Measurements from ENCODE around the gene HSPD1.

HSPD1 gene

GRCh38 chr2:197499594-197500502, at the start of gene HSPD1, which contains the start of gene HSPE1:
TSS of gene HSPD1 (minus strand) at chr2:197499840. CDS start at chr2:197498848, 992 bp downstream.
TSS of gene HSPE1 (plus strand) at chr2:197500379. CDS start at chr2:197500437, 58 bp downstream.
- peak; percentile 95 to 97 (median 97) for DNase-seq (ENCODE audit: low read depth in 3 of 3)

- no peak for DNase-seq (ENCODE audit: low read depth in 3 of 3)
These were observed 48.9 kb upstream of the HSPD1 start for GRCh38 chr2:197548582-197548981.

GRCh38 chr2:197547163-197547900, 47.7 kb upstream of the HSPD1 start:
- no peak for DNase-seq (ENCODE audit: low read depth in 3 of 3)

GRCh38 chr2:197543206-197543605, 43.6 kb upstream of the HSPD1 start:
- no peak for DNase-seq (ENCODE audit: low read depth in 3 of 3)

DNA sequence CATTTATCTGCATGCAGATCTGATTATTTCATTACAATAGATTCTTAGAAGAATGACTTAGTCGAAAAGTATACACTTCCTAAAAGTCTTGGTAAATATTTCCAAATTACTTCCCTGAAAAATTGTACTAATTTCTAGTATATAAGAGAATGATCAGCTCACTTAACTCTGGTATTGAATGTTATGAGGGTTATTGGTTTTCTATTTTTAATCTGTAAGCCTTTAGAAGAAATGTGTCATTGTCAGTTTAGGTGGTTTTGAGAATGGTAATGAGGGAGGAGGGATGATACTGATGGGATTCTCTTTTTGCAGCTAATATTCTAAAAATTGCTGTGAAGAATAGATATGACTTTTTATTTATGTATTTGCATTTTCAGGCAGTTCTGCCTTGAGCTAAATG, 40.1 kb upstream of the HSPD1 start:
- DNase-seq (ENCODE audit: low read depth in 3 of 3): no peak

GRCh38 chr2:197538412-197538811, 38.8 kb upstream of the HSPD1 start:
- no peak for DNase-seq (ENCODE audit: low read depth in 3 of 3)

DNA sequence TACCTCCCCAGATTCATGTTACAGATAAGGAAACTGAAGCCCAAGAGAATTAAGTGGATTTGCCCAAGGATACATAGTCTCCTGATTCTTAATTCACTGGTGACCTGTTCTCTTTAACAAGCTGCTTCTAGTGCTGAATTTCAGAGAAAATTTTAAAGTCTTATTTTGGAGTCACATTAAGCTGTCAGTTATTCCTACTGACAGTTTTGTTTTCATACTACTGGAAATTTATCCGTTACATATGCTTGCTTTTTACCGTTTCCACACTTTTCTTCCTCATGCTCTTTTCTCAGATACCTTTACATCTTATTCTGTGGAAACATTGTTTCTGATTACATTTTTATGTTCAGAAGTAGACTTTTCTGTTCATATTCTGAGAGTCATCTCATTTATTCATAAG, 17.5 kb upstream of the HSPD1 start:
- DNase-seq (ENCODE audit: low read depth in 3 of 3): no peak

- no peak for DNase-seq (ENCODE audit: low read depth in 3 of 3)
These were observed 16.7 kb upstream of the HSPD1 start for GRCh38 chr2:197516393-197516761.

DNA sequence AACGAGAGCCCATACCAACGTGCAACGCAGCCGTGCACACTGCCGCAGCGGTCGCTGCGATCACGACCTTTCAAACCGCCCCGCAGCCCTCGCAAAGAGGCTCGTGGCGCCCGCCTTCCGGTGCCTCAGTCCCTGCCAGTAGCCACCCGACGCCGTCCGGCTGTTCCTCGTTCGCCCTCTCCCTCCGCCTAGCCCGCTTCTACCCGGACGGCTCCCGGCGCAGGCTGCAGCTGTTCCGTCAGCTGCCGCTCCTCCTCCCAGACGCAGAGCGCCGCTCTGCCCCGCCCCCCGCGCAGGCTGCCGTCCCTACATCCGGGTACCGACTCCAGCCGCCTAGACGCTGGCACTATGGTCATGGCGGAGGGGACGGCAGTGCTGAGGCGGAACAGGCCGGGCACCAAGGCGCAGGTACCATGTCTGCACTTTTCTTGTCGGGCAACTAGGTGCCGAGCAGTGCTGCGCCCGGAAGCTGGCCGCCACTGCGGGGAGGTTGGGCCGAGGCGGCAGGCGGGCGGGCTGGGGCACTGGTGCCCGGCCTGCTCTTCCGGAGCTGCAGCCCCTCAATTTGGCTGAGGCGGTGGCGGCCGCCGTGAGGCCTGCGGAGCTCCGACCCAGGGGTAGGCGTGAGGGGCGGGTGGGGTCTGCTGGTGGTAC, 16.2 kb upstream of the HSPD1 start, which contains the start of gene MOB4:
MOB4 (plus strand) TSS at position 328 of the 654 bp plus-strand sequence; CDS start at position 349, 21 bp downstream.
- peak; percentile 87 to 91 (median 90) for DNase-seq (ENCODE audit: low read depth in 3 of 3)

DNA sequence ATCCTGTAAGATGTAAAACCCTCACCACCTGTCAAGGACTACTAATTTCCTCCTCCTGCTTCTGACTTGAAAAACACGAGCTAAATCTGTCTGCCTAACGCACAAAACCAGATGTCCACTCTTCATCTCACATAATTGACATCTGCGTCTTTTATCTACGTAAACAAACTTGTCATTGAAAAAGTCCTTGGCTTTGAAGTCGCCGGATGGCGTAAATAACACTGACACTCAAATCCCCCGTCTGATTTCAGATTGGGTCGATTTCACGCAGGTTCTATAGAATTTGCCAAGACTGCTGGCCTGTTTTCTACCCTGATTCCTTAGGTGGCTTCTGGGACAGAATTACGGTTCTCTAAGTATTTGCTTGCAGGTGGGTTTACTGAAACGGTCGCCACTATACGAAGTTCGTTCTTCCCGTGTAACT, 15.7 kb upstream of the HSPD1 start:
- no peak for DNase-seq (ENCODE audit: low read depth in 3 of 3)

- no peak for DNase-seq (ENCODE audit: low read depth in 3 of 3)
These were observed 15.1 kb upstream of the HSPD1 start for GRCh38 chr2:197514754-197515153.

DNA sequence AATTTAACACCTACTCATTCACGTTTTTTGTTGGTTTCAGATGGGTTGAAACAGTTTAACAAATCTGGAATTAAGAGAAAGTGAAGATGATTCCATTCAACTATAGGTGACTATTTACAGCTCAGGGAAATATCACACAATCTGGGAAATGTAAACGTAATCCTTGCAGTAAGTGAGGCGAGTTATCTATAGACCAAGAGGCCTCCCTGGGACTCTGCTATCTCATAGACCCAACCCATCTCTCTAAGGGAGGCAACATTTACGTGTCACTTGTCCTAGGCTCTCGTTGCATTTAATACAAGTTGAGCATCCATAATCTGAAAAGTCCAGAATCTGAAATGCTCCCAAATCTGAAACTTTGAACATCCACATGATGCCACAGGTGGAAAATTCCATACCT, 14.3 kb upstream of the HSPD1 start:
- DNase-seq (ENCODE audit: low read depth in 3 of 3): no peak

- DNase-seq (ENCODE audit: low read depth in 3 of 3): no peak
These were observed 7.0 kb upstream of the HSPD1 start for GRCh38 chr2:197506658-197507057.

GRCh38 chr2:197504512-197504911, 4.9 kb upstream of the HSPD1 start:
- no peak for DNase-seq (ENCODE audit: low read depth in 3 of 3)

DNA sequence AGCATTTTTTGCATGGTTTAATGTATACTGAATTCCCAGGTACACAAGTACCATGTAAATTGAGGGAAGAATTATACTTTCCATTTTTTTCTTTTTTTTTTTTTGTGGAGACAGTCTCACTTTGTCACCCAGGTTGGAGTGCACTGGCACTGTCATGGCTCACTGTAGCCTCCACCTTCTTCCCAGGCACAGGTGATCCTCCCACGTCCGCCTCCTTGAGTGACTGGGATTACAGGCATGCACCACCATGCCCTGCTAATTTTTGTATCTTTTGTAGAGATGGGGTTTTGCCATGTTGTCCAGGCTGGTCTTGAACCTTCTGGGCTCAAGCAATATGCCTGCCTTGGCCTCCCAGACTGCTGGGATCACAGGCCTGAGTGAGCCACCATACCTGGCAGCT, 4.4 kb upstream of the HSPD1 start:
- DNase-seq (ENCODE audit: low read depth in 3 of 3): no peak

- no peak for DNase-seq (ENCODE audit: low read depth in 3 of 3)
These were observed 3.0 kb upstream of the HSPD1 start for GRCh38 chr2:197502685-197503084.

GRCh38 chr2:197502201-197502600, 2.6 kb upstream of the HSPD1 start:
- DNase-seq (ENCODE audit: low read depth in 3 of 3): no peak

DNA sequence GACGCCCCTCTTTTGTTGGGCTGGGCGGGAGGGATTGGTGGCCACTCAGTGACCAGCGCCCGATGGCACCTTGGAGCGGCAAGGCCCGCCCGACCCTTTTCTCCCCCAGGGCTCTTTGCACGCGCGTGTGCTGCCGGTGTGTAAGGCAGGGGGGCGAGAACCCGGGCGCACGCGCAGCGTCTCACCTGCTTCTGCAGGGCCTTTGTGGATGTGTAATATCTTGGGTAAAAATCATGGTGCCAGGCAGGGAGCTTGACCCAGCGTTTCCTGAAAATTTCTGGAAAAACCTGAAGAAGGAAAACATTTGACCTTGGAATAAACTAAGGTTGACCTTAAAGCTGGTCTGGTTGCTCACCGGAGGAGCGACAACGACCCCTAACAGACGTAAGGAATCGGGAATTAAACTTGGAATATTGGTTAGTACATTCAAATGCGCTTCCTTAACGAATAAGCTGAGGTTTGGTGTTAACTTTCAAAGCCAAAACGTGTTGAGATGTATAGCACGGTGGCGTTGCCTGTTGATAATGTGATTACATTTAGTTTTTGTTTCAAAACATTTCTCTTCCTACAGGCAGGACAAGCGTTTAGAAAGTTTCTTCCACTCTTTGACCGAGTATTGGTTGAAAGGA, 977 bp upstream of the HSPD1 start:
- peak in 1 of 3 donors; percentile 13 for DNase-seq (ENCODE audit: low read depth in 3 of 3)

GRCh38 chr2:197498937-197499593, 575 bp downstream of the HSPD1 start:
- DNase-seq (ENCODE audit: low read depth in 3 of 3): peak; percentile 22 to 41 (median 36)

DNA sequence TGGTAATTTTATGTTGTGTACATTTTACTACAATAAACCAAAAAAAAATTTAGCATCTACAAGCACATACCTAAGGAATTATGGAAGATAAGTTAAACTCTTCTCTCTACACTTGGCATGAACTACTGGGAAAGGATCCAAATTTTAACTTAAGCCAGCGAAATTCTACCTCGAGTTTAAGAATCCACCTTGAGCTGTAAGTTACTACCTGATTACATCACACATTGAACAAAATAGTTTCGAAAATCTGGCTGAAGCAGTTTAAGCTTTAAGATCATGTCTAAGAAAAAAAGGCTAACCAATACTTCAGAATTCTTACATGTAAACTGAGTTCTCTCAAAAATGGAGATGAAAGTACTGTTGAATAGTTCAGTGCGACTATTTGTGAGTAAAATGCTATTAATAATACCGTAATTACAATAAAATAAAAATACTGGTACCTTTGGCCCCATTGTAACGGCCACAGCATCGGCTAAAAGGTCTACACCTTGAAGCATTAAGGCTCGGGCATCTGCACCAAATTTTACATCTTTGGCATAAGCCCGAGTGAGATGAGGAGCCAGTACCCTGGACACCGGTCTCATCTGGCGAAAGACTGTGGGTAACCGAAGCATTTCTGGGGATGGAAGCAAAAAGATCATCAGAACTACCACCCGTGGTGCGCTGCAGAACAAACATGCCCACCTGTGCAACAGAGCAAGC, 1.3 kb downstream of the HSPD1 start:
- DNase-seq (ENCODE audit: low read depth in 3 of 3): no peak

Measured in stimulated activated CD4-positive, alpha-beta T cell treated with anti-CD3 and anti-CD28 coated beads, TNF-alpha, amount 100 ng/mL, for 48 hours (primary cell).